ENCODE results near the gene TAAR1.
"Not testable (repeated sequence)": the region's sequence is repeated elsewhere in the genome, so short reads cannot be mapped to it uniquely, and the experiment has no call there.

The TAAR1 gene

DNA sequence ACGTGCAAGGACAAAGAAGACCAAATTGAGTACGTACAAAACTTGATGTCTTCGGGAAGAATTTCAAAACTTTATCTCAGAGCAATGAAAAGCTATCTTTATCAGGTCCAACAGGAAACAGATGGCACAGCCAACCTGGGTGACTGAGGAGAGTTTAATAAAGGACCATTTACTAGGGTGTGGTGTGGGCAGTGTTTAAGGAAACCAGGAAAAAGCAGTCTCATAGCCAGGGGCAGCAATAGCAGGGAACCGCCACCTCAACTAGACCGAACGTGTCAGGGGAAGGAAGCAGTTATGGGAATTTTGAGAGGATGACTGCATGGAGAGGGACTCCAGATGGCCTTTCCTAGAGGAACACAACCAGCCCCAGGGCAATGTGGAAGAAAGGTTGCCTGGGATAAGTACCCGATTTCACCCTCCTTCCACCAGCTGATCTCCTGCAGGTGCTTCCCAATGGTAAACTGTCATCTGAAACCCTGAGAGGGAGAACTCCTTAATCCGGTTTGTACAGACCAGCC lies 54.3 kb downstream of the TAAR1 start:
- DNase-seq (ENCODE audit: low read depth, low spot score): no peak
- H3K27ac ChIP-seq: no peak overlapping the region

DNA sequence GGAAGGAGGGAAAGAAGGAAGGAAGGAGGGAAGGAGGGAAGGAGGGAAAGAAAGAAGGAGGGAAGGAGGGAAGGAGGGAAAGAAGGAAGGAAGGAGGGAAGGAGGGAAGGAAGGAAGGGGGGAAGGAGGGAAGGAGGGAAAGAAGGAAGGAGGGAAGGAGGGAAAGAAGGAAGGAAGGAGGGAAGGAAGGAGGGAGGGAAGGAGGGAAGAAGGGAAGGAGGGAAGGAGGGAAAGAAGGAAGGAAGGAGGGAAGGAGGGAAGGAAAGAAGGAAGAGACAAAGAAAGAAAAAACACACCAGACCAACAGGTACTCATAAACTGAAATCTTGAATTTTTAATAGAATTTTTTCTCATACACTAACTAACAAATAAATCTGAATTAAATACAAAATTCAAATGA lies 58.1 kb downstream of the TAAR1 start:
- not testable (repeated sequence) for DNase-seq (ENCODE audit: low read depth, low spot score); H3K27ac ChIP-seq

DNA sequence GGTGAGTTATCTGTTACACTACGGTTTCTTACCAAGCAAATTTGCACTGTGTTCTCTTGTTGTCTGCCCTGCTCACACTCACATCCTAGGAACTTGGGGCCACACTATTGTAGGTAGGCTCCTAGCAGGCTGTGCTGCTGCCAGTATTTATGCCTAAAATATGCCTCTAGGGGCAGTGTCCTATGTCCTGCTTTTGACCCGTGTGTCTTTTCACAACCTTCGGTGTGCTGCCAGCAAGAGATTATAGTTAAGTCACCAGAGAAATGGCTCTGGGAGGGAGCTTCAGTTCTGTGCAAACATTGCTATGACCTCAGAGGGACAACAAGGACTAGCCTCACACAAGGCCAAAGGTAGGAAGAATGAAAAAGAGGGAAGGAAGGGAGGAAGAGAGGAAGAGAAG lies 60.5 kb downstream of the TAAR1 start:
- H3K27ac ChIP-seq: no peak overlapping the region
- DNase-seq (ENCODE audit: low read depth, low spot score): no peak

DNA sequence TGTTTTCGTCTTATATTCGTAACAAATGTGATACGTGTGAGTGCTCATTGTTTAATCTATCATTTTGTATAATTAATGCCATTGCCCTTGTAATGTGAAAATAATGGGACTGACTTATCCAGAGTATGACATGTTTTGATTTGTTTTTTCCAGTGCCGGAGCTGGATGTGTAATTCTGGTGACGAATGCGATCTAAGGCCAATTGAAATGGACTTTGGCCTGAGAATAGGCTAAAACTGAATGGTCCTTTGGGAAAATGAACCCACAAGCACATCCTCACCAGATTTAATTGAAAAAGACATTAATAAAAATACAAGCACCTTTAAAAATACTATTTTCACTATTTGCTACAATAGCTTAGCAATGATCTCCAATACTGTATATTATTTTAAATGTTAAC lies 62.8 kb downstream of the TAAR1 start:
- no peak for DNase-seq (ENCODE audit: low read depth, low spot score)
- no peak overlapping the region for H3K27ac ChIP-seq
